ENCODE measurements around the gene WDR36. TPM values are rescaled to one million over a fixed set of nuclear protein-coding genes. Genes with fewer than 3 reads are reported as not detected.

The WDR36 gene
- total RNA-seq, 2 donors from 2014 or later, result 11.9 to 16.1 TPM

DNA sequence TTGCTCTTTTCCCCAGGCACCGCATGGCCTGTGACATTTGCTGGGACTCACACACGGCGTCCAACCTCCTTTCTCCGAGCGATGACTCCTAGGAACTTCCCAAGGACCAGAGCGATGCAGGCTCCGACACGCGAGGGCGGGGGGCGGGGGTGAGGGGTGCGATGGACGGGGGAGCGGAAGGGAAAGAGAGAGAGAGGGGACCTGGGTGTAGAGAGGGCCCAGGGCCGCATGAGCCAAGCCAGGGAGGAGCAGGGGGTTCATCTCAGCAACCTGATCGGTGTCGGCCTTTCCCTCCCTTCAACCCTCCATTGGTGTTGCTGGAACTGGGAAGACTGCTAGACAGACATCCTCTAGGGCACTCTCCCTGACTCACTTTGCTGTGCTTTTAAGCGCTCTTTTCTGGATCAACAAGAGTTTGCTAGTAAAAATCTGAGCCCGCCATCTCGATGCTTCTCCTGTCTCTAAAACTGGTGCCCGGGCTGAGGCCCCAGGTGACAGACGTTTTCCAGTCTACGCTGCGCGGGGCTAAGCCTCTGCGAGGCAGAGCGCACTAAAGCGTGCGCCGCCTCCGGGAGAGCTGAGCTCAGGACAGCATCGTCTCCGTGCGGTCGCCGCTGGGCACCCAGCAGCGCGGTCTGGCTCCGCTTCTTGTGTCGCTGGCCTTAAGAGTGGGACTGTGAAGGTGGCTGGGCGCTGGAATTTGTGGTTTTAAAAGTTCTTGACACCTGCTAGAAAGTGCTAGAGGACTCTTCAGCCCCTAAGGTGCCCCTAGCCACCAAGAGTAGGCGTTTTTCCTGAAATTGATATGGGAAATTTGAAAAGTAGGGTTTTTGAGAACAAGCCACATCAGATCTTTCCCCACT, 21.6 kb upstream of the WDR36 start:
- TF ChIP-seq, protein P1, sequence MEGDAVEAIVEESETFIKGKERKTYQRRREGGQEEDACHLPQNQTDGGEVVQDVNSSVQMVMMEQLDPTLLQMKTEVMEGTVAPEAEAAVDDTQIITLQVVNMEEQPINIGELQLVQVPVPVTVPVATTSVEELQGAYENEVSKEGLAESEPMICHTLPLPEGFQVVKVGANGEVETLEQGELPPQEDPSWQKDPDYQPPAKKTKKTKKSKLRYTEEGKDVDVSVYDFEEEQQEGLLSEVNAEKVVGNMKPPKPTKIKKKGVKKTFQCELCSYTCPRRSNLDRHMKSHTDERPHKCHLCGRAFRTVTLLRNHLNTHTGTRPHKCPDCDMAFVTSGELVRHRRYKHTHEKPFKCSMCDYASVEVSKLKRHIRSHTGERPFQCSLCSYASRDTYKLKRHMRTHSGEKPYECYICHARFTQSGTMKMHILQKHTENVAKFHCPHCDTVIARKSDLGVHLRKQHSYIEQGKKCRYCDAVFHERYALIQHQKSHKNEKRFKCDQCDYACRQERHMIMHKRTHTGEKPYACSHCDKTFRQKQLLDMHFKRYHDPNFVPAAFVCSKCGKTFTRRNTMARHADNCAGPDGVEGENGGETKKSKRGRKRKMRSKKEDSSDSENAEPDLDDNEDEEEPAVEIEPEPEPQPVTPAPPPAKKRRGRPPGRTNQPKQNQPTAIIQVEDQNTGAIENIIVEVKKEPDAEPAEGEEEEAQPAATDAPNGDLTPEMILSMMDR (IDR thresholded peaks at IDR 0.05), result no peak
- TF ChIP-seq POLR2A (IDR thresholded peaks at IDR 0.05), result no peak
- WGBS, 2 donors, result 8 to 10% methylated on average over 18 to 42 of the region's 42 CpGs
- intact Hi-C loops (cut with DNase I), result no loop called here

DNA sequence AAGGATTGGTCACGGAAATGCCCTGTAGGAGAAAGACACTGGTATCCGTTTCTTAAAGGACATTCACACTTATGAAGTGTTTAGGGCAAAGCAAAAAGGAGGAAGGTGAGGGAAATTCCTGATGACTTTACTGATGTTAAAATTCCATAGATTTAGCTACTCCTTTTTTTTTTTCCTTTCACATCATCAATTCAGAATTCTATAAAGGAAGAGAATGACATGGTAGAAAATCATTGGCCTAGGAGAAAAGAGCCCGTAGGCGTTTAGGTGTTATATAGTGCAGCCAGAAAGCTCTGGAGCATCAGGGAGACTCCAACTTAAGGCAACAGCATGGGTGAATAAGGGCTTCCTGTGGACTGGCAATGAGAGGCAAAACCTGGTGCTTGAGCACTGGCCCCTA, 20.7 kb upstream of the WDR36 start, which contains the start of gene TSLP:
Gene TSLP, plus strand, starts transcription at position 301 of the 400 bp plus-strand sequence. CDS start 178 bp downstream, outside the sequence.
- DNase-seq (no peak), ATAC-seq (no peak)
- no peaks in the 10 kb centered on the region for H3K9me3 ChIP-seq
- H3K36me3 ChIP-seq (replicated peaks in 1 of 2; ENCODE audit: insufficient read depth in 1 of 2, low read depth in 2 of 2), result no peaks in the 10 kb centered on the region
- H3K27me3 ChIP-seq, result no peaks in the 10 kb centered on the region
- H3K4me1 ChIP-seq, result peaks cover 12% of the 10 kb centered on the region
- no peak within 1 kb of the TSS for H3K27ac ChIP-seq
- TF ChIP-seq, protein P1 (IDR thresholded peaks at IDR 0.05), result no peak
- no peak for TF ChIP-seq POLR2A (IDR thresholded peaks at IDR 0.05)
- intact Hi-C loops (cut with DNase I), result no loop called here
- no peak within 1 kb of the TSS for H3K4me3 ChIP-seq
- 72 to 73% methylated on average over 4 of the region's 4 CpGs for WGBS, 2 donors

More for the DNA sequence above, 21.6 kb upstream of the WDR36 start:
- peak in 3 of 4 donors; percentile 3 to 26 (median 15) for DNase-seq
- no peaks in the 10 kb centered on the region for H3K9me3 ChIP-seq
- no peaks in the 10 kb centered on the region for H3K27me3 ChIP-seq
- H3K4me3 ChIP-seq, result no peak overlapping the region
- H3K36me3 ChIP-seq (replicated peaks in 1 of 2; ENCODE audit: insufficient read depth in 1 of 2, low read depth in 2 of 2), result no peaks in the 10 kb centered on the region
- ATAC-seq, result peak; percentile 26
- H3K4me1 ChIP-seq, result peaks cover 12% of the 10 kb centered on the region
- no peak overlapping the region for H3K27ac ChIP-seq

DNA sequence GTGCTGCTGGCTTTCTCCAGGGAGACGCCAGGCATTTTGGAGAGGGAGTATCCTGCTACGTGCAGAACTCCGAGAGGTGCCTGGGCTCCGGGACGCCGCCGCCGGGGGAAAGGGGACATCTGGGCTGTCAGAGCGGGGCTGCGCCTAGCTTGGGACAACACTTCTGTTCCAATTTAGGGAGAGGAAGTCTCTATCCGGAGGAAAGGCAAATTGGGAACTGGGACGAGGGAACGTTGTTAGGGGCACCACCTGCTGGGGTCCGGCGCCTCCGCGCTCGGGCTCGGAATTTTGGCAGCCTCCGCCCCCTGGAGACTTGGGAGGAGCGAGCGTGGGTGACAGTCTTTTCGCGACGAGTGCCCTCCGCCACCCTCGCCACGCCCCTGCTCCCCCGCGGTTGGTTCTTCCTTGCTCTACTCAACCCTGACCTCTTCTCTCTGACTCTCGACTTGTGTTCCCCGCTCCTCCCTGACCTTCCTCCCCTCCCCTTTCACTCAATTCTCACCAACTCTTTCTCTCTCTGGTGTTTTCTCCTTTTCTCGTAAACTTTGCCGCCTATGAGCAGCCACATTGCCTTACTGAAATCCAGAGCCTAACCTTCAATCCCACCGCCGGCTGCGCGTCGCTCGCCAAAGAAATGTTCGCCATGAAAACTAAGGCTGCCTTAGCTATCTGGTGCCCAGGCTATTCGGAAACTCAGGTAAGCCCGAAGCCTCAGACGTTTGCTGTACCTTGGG, 19.0 kb upstream of the WDR36 start:
- TF ChIP-seq, protein P1 (IDR thresholded peaks at IDR 0.05), result no peak
- TF ChIP-seq POLR2A (IDR thresholded peaks at IDR 0.05), result no peak
- no peaks in the 10 kb centered on the region for H3K36me3 ChIP-seq (replicated peaks in 1 of 2; ENCODE audit: insufficient read depth in 1 of 2, low read depth in 2 of 2)
- no peaks in the 10 kb centered on the region for H3K27me3 ChIP-seq
- intact Hi-C loops (cut with DNase I), result no loop called here
- no peak overlapping the region for H3K27ac ChIP-seq
- peak overlapping the region; percentile 3 to 6 for H3K4me3 ChIP-seq
- H3K4me1 ChIP-seq, result peaks cover 12% of the 10 kb centered on the region
- WGBS, 2 donors, result 2% methylated on average over 30 to 44 of the region's 44 CpGs
- peak; percentile 62 for ATAC-seq
- DNase-seq, result peak; percentile 15 to 48 (median 23)
- H3K9me3 ChIP-seq, result no peaks in the 10 kb centered on the region

DNA sequence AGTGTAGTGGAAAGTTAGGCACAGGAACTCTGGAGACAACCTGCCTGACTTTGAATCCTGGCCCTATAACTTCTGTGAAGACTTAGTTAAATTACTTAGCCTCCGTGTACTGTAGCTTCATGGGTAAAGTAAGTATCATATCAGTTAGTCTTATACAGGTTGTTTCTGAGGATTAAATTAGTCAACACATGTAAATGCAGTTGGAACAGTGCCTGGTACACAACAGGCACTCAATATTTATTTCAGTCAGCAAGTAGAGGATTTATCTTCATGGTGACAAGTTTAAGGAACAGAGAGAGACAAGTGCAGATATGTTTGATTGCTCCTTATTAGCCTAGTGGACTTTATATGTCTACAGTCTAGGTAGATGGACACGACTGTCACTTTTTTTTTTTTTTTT, 17.9 kb upstream of the WDR36 start:
- no peak for ATAC-seq

More for the DNA sequence above, 17.9 kb upstream of the WDR36 start:
- intact Hi-C loops (cut with DNase I), result no loop called here
- peaks cover 12% of the 10 kb centered on the region for H3K4me1 ChIP-seq
- DNase-seq, result no peak
- H3K27ac ChIP-seq, result no peak overlapping the region
- 67 to 74% methylated on average over 2 of the region's 2 CpGs for WGBS, 2 donors
- H3K9me3 ChIP-seq, result no peaks in the 10 kb centered on the region
- no peaks in the 10 kb centered on the region for H3K27me3 ChIP-seq
- TF ChIP-seq POLR2A (IDR thresholded peaks at IDR 0.05), result no peak
- TF ChIP-seq, protein P1 (IDR thresholded peaks at IDR 0.05), result no peak
- no peaks in the 10 kb centered on the region for H3K36me3 ChIP-seq (replicated peaks in 1 of 2; ENCODE audit: insufficient read depth in 1 of 2, low read depth in 2 of 2)
- H3K4me3 ChIP-seq, result no peak overlapping the region

Data from body of pancreas (tissue), 4 donors.